SJSA1 (cell line): ENCODE measurements around the gene RNLS. TPM values are rescaled to one million over a fixed set of nuclear protein-coding genes. Genes with fewer than 3 reads are reported as not detected.

Experiments used
- DNase-seq, 2 experiments: peaks; one replicate each; pipeline ENCODE4 v3.0.0-alpha.2; 2015 to 2020; ENCODE audit warnings: low spot score in 2 of 2, low read depth in 1 of 2
- H3K27ac ChIP-seq: fragments of 250-450 bp; sonication (Bioruptor Pico); 2 replicates; pipeline ENCODE4 v1.5.1; 2020; ENCODE audit warnings: mild to moderate bottlenecking, moderate library complexity
- H3K27me3 ChIP-seq: fragments of 250-450 bp; sonication (Bioruptor Pico); replicated peaks from 2 replicates; pipeline ENCODE4 v1.5.1; 2020; ENCODE audit warnings: mild to moderate bottlenecking, moderate library complexity
- H3K36me3 ChIP-seq: fragments of 250-450 bp; sonication (Bioruptor Pico); 2 replicates; pipeline ENCODE4 v1.5.1; 2020; ENCODE audit warnings: mild to moderate bottlenecking
- H3K4me1 ChIP-seq: fragments of 250-450 bp; sonication (Bioruptor Pico); replicated peaks from 2 replicates; pipeline ENCODE4 v1.6.1; 2021; ENCODE audit warnings: mild to moderate bottlenecking
- H3K4me3 ChIP-seq: fragments of 250-450 bp; sonication (Bioruptor Pico); 2 replicates; pipeline ENCODE4 v1.5.1; 2020; ENCODE audit warnings: mild to moderate bottlenecking
- H3K9me3 ChIP-seq: fragments of 250-450 bp; sonication (Bioruptor Pico); replicated peaks from 2 replicates; pipeline ENCODE4 v1.5.1; 2020; ENCODE audit warnings: mild to moderate bottlenecking
- total RNA-seq: library from RNA; depleted of rRNA; stranded (reverse); fragments of >200 nt; shearing (Covaris generic); gene quantifications from 2 replicates; pipeline ENCODE4 v1.2.3, GENCODE V29; 2014

The RNLS gene
- total RNA-seq, 1 experiment from 2014 or later, result not detected

DNA sequence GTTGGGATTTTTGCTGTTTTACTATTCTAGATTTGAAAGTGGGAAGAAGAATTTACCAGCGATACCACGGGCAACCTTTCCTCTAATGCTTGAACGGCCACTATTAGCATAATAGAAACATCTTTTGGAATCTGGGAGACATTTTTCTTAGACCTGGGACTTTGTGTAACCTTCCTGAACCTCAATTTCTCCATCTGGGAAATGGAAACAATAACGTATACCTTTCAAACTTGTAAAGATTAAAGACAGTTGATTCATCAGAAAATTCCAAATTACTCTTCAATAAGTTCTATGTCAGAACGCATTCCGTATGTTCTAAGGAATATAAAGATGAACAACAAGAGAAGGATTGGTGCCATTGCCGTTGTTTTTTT is 453 bp upstream of the RNLS start:
- Histone ChIP-seq H3K4me1 (no peaks in the 10 kb centered on the region), H3K27me3 (no peaks in the 10 kb centered on the region; the same call in 1 of the 2 replicates), H3K9me3 (no peaks in the 10 kb centered on the region), H3K36me3 (no peaks in the 10 kb centered on the region), H3K27ac (no peak overlapping the region), H3K4me3 (no peak overlapping the region)
- DNase-seq, result no peak

DNA sequence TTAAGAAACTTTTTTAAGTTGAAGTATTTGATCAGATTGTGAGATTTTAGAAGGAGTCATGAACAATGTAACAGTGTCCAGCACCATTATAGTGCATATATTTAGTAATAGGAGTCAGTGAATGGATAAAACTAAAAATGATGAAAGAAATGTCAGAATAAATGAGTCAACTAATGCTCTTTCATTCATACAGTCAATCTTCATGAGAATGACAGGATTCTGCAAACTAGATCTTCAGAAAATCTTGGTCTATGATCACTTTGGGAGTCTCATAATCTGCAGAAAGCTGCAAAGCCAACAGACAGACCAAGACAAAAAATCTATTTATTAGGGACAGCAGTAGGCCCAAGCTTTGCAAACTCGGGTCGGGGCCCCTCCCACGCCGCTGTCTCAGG is 710 bp downstream of the RNLS start:
- Histone ChIP-seq H3K27ac (no peak overlapping the region), H3K36me3 (no peaks in the 10 kb centered on the region), H3K4me1 (no peaks in the 10 kb centered on the region), H3K9me3 (no peaks in the 10 kb centered on the region), H3K4me3 (no peak overlapping the region), H3K27me3 (no peaks in the 10 kb centered on the region; the same call in 1 of the 2 replicates)
- no peak for DNase-seq

DNA sequence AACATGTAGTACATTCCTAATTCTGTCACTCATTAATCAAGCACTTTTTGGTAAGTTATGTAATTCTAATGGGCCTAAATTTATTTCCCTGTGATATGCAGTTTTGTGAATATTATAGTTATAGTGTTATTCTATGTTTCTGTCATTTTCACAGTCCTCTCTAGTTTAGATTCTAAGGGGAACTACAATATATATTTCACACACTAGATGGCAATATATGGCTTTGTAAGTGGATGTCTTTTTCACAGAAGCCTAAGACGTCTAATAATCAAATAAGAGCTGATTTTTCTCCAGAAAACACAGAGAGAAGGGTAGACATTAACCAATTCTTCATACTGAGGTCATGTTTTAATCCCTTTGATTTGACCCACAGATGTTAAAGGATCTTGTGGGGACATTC is 18.0 kb downstream of the RNLS start:
- no peak for DNase-seq
- Histone ChIP-seq H3K27ac (no peak overlapping the region), H3K27me3 (peaks cover 6% of the 10 kb centered on the region; the same call in 1 of the 2 replicates), H3K4me1 (no peaks in the 10 kb centered on the region), H3K9me3 (no peaks in the 10 kb centered on the region), H3K4me3 (no peak overlapping the region), H3K36me3 (no peaks in the 10 kb centered on the region)

DNA sequence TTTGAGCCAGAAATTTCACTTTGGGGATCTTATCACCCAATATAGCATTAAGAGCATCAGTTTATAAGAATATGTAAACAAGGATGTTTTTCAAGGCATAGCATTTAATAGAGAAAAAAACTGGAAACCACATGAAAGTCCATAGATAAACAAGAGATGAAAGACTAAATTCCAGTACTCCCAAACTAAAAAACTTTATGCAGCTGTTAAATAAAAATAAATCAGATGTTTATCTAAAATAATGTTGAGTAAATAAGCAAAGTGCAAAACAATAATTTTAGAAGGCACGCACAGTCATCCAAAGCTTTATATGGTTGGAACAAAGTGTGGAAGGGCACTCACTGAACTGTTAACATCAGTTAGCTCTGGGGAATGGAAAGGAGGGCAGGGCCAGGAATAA is 21.0 kb downstream of the RNLS start:
- Histone ChIP-seq H3K27me3 (peaks cover 6% of the 10 kb centered on the region; the same call in 1 of the 2 replicates), H3K4me1 (no peaks in the 10 kb centered on the region), H3K36me3 (no peaks in the 10 kb centered on the region), H3K9me3 (no peaks in the 10 kb centered on the region), H3K27ac (no peak overlapping the region), H3K4me3 (no peak overlapping the region)
- DNase-seq, result no peak

DNA sequence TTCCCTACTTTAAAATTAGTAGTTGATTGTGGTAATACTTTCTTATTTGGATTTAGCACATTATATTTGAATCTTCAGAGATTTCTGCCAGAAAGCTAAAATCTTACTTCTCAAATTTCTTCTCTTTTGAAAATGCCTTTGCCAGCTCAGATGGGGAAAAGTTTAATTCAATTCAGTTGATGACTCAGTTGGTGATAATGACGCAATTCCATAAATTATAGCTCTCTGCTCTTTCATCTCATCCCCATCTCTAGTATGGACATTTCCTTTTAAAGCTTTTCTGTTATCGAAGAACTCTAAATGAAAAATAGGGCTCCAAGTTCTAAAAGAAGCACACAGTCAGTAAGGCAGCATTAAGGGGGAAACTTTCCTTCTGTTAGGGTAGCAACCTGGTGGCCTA is 25.5 kb downstream of the RNLS start:
- Histone ChIP-seq H3K9me3 (no peaks in the 10 kb centered on the region), H3K4me1 (no peaks in the 10 kb centered on the region), H3K27ac (no peak overlapping the region), H3K36me3 (no peaks in the 10 kb centered on the region), H3K27me3 (no peaks in the 10 kb centered on the region), H3K4me3 (no peak overlapping the region)
- no peak for DNase-seq

DNA sequence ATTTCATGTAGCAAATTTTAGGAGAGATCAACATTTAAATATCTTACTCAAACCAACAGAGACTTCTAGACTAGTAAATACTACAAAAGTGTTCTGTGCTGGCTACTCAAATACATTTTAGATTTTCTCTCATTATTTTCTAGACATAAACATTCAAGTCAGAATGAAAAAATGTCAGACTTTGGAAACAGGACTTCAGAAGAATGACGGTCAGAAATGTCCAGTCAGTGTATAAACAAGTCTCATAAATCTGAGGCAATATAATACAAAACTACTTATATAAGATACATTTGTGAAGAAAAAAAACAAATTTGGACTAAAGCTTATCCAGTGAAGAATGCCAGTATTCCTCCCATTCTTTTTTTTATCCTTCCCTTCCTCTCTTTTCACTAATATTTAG is 25.9 kb downstream of the RNLS start:
- no peak for DNase-seq
- Histone ChIP-seq H3K4me3 (no peak overlapping the region), H3K9me3 (no peaks in the 10 kb centered on the region), H3K27ac (no peak overlapping the region), H3K27me3 (no peaks in the 10 kb centered on the region), H3K36me3 (no peaks in the 10 kb centered on the region), H3K4me1 (no peaks in the 10 kb centered on the region)

DNA sequence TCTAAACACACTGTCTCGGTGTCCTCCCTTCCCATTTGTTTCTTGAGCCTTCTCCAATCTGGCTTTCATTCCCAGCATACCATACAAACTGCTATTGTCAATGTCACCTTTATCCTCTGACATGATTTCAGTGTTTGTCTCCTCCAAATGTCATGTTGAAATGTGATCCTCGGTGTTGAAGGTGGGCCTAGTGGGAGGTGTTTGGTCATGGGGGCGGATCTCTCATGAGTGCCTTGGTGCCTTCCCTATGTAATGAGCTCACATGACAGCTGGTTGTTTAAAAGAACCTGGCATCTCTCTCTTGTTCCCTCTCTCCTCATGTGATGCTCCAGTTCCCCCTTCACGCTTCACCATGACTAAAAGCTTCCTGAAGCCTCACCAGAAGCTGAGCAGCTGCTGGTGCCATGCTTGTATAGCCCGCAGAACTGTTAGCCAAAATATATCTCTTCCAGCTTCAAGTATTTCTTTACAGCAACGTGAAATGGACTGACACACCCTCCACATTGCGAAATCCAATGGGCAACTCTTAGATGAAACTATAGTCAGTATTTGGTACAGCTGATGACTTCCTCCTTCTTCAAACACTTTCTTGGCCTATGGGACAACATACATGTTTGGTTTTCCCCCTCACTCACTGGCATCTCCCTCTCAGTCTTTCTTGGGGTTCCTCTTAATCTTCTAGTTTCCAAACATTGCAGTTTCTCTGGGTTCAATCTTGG is 27.8 kb downstream of the RNLS start:
- no peak overlapping the region for H3K4me3 ChIP-seq
- H3K9me3 ChIP-seq, result no peaks in the 10 kb centered on the region
- no peak overlapping the region for H3K27ac ChIP-seq
- no peak for DNase-seq
- no peaks in the 10 kb centered on the region for H3K27me3 ChIP-seq
- no peaks in the 10 kb centered on the region for H3K36me3 ChIP-seq
- no peaks in the 10 kb centered on the region for H3K4me1 ChIP-seq

DNA sequence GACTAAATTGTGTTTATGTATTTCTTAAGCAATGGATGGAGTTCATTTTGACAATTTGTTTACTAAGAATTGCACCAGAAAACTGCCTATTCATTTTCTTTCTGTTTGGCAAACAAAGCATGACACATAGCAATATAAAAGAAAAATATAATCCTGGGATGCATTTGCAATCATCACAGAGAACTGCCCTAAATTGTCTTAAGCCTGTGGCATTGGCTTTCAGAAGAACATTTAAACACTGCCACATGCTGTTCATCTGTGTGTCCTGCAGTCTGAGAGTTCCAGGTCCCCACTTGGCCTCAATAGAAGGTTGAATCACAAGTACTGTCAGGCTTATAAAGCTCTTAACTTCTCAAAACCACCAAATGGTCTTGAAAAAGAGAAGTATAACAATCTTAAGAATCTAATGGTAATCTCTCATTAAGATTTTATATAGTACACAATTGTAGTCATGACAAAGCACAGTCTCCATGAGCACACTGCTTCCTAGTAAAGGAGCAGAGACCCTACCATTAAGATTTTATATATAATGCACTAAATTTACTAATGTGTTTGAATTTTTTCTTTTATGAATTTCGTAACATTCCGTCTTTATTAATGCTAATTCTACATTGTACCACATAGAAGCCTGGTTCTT is 29.9 kb downstream of the RNLS start:
- no peaks in the 10 kb centered on the region for H3K4me1 ChIP-seq
- no peak overlapping the region for H3K27ac ChIP-seq
- no peak overlapping the region for H3K4me3 ChIP-seq
- peak in 1 of 2 experiments; percentile 25 for DNase-seq
- no peaks in the 10 kb centered on the region for H3K9me3 ChIP-seq
- no peaks in the 10 kb centered on the region for H3K36me3 ChIP-seq
- H3K27me3 ChIP-seq, result no peaks in the 10 kb centered on the region

DNA sequence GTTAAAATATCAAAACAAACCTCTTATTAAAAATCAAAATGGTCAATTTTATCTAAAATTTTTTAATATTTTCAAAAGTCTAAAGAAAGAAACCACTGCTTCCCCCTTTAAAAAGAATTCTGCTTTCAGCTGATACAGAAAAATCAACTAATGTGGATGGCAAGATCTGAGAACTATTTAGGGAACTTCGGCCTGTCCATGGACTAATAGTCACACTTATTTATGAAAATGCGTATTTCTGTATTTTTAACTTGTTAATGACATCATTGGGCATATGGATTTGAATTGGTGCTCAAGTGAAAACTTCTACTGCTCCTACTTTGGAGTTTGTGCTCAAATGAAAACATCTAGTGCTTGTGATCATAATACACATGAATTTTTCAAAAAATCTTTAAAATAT is 31.9 kb downstream of the RNLS start:
- Histone ChIP-seq H3K9me3 (no peaks in the 10 kb centered on the region), H3K36me3 (no peaks in the 10 kb centered on the region), H3K4me1 (no peaks in the 10 kb centered on the region), H3K27ac (no peak overlapping the region), H3K27me3 (no peaks in the 10 kb centered on the region), H3K4me3 (no peak overlapping the region)
- DNase-seq, result no peak

DNA sequence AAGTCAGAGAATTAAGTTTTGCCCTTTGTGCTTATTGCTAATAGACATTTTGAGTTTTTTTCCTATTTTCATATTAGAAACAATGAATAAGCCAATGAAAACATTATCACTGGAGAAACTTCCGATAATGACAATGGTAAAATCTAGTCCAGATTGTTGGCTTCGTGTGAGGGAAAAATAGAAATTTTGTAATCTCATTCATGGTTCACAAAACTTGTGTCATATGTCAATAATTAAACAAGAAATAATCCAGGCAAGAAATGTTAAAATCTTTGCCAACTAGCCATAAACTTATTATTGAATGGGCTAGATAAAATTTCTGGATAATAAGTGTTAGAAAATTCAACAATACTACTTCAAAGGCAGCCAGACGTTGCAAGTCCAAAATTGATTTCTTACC is 36.6 kb downstream of the RNLS start:
- Histone ChIP-seq H3K27me3 (0 out of 2 replicates have a peak, but pooled peaks cover 2% of the 10 kb centered on the region), H3K27ac (no peak overlapping the region)
- DNase-seq, result no peak

DNA sequence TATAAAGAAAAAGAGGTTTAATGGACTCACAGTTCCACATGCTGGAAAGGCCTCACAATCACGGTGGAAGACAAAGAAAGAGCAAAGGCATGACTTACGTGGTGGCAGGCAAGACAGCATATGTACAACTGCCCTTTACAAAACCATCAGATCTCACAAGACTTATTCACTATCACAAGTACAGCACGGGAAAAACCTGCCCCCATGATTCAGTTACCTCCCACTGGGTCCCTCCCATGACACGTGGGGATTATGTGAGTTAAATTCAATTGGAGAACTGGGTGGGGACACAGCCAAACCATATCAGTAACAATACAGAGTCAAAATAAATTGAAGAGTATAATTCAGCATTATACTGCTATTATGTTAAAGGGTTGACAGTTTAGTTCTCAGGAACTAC is 37.8 kb downstream of the RNLS start:
- no peak for DNase-seq
- Histone ChIP-seq H3K9me3 (no peaks in the 10 kb centered on the region), H3K27ac (no peak overlapping the region), H3K4me1 (no peaks in the 10 kb centered on the region), H3K36me3 (no peaks in the 10 kb centered on the region), H3K4me3 (no peak overlapping the region), H3K27me3 (0 out of 2 replicates have a peak, but pooled peaks cover 2% of the 10 kb centered on the region)

More for the DNA sequence above, 36.6 kb downstream of the RNLS start:
- Histone ChIP-seq H3K4me3 (no peak overlapping the region), H3K4me1 (no peaks in the 10 kb centered on the region), H3K9me3 (no peaks in the 10 kb centered on the region), H3K36me3 (no peaks in the 10 kb centered on the region)

DNA sequence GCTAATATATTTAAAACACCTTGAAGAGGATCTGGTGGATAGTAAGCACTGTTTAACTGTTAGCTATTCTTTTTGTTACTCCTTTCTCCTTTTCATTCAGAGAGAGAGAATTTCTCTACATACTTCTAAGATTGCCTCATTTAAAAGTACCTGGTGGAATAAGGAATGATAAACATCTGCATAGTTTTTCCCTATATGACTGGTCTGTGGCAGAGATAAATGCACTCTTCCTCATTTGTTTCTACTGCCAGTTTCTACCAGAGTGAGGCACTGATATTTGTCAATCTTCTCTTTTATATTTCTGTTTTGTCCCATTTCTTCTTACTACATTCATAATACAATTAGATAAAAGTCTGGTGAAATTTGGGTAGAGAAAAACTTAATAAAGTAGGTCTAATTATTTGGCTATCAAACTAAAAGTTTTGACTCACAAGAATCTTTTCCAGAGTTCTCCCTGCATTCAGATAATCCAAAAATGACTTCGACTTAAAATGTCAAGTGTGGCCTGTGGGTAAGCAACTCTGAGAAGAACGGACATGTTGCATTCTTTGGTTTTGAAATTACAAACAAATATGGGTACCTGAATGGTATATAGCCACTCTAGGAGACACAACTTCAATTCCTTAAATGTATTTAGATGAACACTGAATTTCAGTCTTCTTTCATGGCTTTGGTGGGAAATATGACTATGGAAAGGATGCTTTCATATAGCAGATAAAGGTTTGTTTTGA is 38.8 kb downstream of the RNLS start:
- H3K27me3 ChIP-seq, result 0 out of 2 replicates have a peak, but pooled peaks cover 2% of the 10 kb centered on the region
- H3K4me1 ChIP-seq, result no peaks in the 10 kb centered on the region
- no peak for DNase-seq
- no peaks in the 10 kb centered on the region for H3K9me3 ChIP-seq
- H3K27ac ChIP-seq, result no peak overlapping the region
- H3K4me3 ChIP-seq, result no peak overlapping the region
- H3K36me3 ChIP-seq, result no peaks in the 10 kb centered on the region

DNA sequence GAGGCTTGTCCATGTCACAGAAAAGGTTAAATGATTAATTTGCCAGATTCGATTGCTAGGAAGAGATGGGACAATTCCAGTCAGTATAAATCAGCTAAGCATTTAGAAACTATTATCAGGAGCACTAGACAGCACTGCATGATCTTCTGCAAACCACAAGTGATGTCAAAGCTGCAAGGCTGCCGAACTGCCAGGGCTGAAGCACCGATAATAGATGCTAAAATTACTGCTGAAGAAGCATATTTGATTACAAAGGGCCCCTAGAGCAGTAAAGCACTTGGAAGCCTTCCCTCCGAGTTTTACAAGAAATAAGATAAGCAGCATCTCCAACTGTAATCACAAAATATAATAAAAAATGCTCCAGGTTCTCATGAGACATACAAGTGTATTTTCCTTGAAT is 40.6 kb downstream of the RNLS start:
- H3K4me1 ChIP-seq, result no peaks in the 10 kb centered on the region
- no peaks in the 10 kb centered on the region for H3K9me3 ChIP-seq
- H3K4me3 ChIP-seq, result no peak overlapping the region
- H3K27me3 ChIP-seq, result 0 out of 2 replicates have a peak, but pooled peaks cover 2% of the 10 kb centered on the region
- DNase-seq, result no peak
- H3K36me3 ChIP-seq, result no peaks in the 10 kb centered on the region
- no peak overlapping the region for H3K27ac ChIP-seq

DNA sequence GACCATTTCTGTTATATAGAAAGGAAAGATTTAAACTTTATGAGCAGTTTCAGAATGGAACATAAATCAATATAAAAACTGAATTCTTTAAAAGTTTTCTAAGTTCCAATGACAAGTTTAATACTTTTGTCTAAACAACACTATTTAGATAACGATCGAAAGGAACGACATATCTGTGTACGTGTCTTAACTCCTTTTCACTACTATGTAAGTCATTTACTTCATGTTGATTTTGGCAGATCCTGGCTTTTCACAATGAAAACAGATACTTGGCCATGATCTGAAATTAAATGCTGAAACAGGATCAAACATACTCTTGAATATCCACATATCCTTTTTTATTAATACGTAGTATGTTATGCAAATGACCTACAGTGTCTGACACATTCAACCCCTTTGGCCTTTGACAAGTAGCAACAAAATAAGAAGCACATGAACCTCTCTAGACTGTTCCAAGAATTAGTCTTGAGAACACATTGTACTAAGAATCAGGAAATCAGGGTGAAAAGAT is 41.9 kb downstream of the RNLS start:
- H3K27ac ChIP-seq, result no peak overlapping the region
- no peak for DNase-seq

More for the DNA sequence above, 41.9 kb downstream of the RNLS start:
- no peak overlapping the region for H3K4me3 ChIP-seq
- no peaks in the 10 kb centered on the region for H3K36me3 ChIP-seq
- no peaks in the 10 kb centered on the region for H3K4me1 ChIP-seq
- H3K9me3 ChIP-seq, result no peaks in the 10 kb centered on the region
- H3K27me3 ChIP-seq, result 0 out of 2 replicates have a peak, but pooled peaks cover 2% of the 10 kb centered on the region
